ENCODE data around the gene TIMM44.

- no peak for TF ChIP-seq CTCF (IDR thresholded peaks at IDR 0.05; ENCODE audit: low read depth, low read length)
- TF ChIP-seq POLR2A (IDR thresholded peaks at IDR 0.05; ENCODE audit: extremely low read depth, insufficient read length) = no peak
- no peak for TF ChIP-seq MYC (IDR thresholded peaks at IDR 0.05; ENCODE audit: low read depth, low read length)
Measured at GRCh38 chr19:7980635-7981121, 37.2 kb upstream of the TIMM44 start.
